Parathyroid adenoma (tissue), 2 donors: ENCODE data around the gene PSMB7.

Experiments
- H2AFZ ChIP-seq: fragments of 300-600 bp; sonication (generic); one replicate; pipeline ENCODE4 v1.7.0; 2017; ENCODE audit warnings: antibody characterized with exemption, mild to moderate bottlenecking
- H3K27ac ChIP-seq: fragments of 300-600 bp; sonication (generic); one replicate; pipeline ENCODE4 v1.7.0; 2017
- H3K27me3 ChIP-seq: fragments of 300-600 bp; sonication (generic); one replicate; pipeline ENCODE4 v1.7.0; 2017; ENCODE audit warnings: low read length; ENCODE audit not compliant: control insufficient read depth, insufficient read depth
- H3K36me3 ChIP-seq: fragments of 300-600 bp; sonication (generic); one replicate; pipeline ENCODE4 v1.7.0; 2017; ENCODE audit warnings: low read length; ENCODE audit not compliant: control insufficient read depth, insufficient read depth
- H3K4me1 ChIP-seq: fragments of 300-600 bp; sonication (generic); one replicate; pipeline ENCODE4 v1.7.0; 2017; ENCODE audit warnings: control low read depth
- H3K4me2 ChIP-seq: fragments of 300-600 bp; sonication (generic); one replicate; pipeline ENCODE4 v1.7.0; 2017; ENCODE audit warnings: low read length
- H3K4me3 ChIP-seq: fragments of 300-600 bp; sonication (generic); one replicate; pipeline ENCODE4 v1.7.0; 2017; ENCODE audit warnings: low read depth, low read length
- H3K79me2 ChIP-seq: fragments of 300-600 bp; sonication (generic); one replicate; pipeline ENCODE4 v1.7.0; 2017; ENCODE audit warnings: control low read depth
- H3K9ac ChIP-seq: fragments of 300-600 bp; sonication (generic); one replicate; pipeline ENCODE4 v1.7.0; 2017; ENCODE audit warnings: mild to moderate bottlenecking
- H3K9me3 ChIP-seq: fragments of 300-600 bp; sonication (generic); one replicate; pipeline ENCODE4 v1.7.0; 2017; ENCODE audit warnings: low read length; ENCODE audit not compliant: control insufficient read depth
- CTCF ChIP-seq: fragments of 300-600 bp; sonication (generic); IDR thresholded peaks from one replicate; pipeline ENCODE4 v1.7.0; 2017; ENCODE audit warnings: antibody characterized with exemption, mild to moderate bottlenecking
- donor health status: primary hyperparathyroidism.

PSMB7 gene

GRCh38 chr9:124454296-124454695, 39.1 kb upstream of the PSMB7 start:
- TF ChIP-seq CTCF: no peak
- H3K4me3 ChIP-seq: no peak overlapping the region
- no peak overlapping the region for H2AFZ ChIP-seq
- no peak overlapping the region for H3K4me2 ChIP-seq
- H3K27me3 ChIP-seq: no peaks in the 10 kb centered on the region
- H3K9me3 ChIP-seq: no peaks in the 10 kb centered on the region
- no peak overlapping the region for H3K27ac ChIP-seq
- no peak overlapping the region for H3K9ac ChIP-seq
- H3K79me2 ChIP-seq: no peaks in the 10 kb centered on the region
- no peaks in the 10 kb centered on the region for H3K4me1 ChIP-seq
- no peaks in the 10 kb centered on the region for H3K36me3 ChIP-seq

GRCh38 chr9:124453586-124454191, 38.4 kb upstream of the PSMB7 start:
- no peaks in the 10 kb centered on the region for H3K9me3 ChIP-seq
- no peak for TF ChIP-seq CTCF
- H3K4me3 ChIP-seq: no peak overlapping the region
- no peaks in the 10 kb centered on the region for H3K79me2 ChIP-seq
- no peaks in the 10 kb centered on the region for H3K4me1 ChIP-seq
- H3K27me3 ChIP-seq: no peaks in the 10 kb centered on the region
- H3K36me3 ChIP-seq: no peaks in the 10 kb centered on the region
- no peak overlapping the region for H3K9ac ChIP-seq
- no peak overlapping the region for H2AFZ ChIP-seq
- H3K27ac ChIP-seq: no peak overlapping the region
- H3K4me2 ChIP-seq: no peak overlapping the region

- Histone ChIP-seq H3K79me2 (no peaks in the 10 kb centered on the region), H3K4me1 (no peaks in the 10 kb centered on the region), H3K4me2 (no peak overlapping the region), H3K27ac (no peak overlapping the region), H3K9ac (no peak overlapping the region), H3K36me3 (no peaks in the 10 kb centered on the region), H3K9me3 (no peaks in the 10 kb centered on the region), H3K4me3 (no peak overlapping the region), H3K27me3 (no peaks in the 10 kb centered on the region), H2AFZ (no peak overlapping the region)
- no peak for TF ChIP-seq CTCF
Measured at GRCh38 chr9:124452841-124453585, 37.8 kb upstream of the PSMB7 start.

GRCh38 chr9:124452326-124452725, 37.1 kb upstream of the PSMB7 start:
- no peak overlapping the region for H2AFZ ChIP-seq
- no peak overlapping the region for H3K4me3 ChIP-seq
- no peaks in the 10 kb centered on the region for H3K79me2 ChIP-seq
- no peaks in the 10 kb centered on the region for H3K9me3 ChIP-seq
- H3K36me3 ChIP-seq: no peaks in the 10 kb centered on the region
- H3K27ac ChIP-seq: no peak overlapping the region
- TF ChIP-seq CTCF: no peak
- H3K9ac ChIP-seq: no peak overlapping the region
- no peak overlapping the region for H3K4me2 ChIP-seq
- no peaks in the 10 kb centered on the region for H3K27me3 ChIP-seq
- H3K4me1 ChIP-seq: no peaks in the 10 kb centered on the region
